ENCODE results near the gene SDCCAG8.

SDCCAG8 gene

DNA sequence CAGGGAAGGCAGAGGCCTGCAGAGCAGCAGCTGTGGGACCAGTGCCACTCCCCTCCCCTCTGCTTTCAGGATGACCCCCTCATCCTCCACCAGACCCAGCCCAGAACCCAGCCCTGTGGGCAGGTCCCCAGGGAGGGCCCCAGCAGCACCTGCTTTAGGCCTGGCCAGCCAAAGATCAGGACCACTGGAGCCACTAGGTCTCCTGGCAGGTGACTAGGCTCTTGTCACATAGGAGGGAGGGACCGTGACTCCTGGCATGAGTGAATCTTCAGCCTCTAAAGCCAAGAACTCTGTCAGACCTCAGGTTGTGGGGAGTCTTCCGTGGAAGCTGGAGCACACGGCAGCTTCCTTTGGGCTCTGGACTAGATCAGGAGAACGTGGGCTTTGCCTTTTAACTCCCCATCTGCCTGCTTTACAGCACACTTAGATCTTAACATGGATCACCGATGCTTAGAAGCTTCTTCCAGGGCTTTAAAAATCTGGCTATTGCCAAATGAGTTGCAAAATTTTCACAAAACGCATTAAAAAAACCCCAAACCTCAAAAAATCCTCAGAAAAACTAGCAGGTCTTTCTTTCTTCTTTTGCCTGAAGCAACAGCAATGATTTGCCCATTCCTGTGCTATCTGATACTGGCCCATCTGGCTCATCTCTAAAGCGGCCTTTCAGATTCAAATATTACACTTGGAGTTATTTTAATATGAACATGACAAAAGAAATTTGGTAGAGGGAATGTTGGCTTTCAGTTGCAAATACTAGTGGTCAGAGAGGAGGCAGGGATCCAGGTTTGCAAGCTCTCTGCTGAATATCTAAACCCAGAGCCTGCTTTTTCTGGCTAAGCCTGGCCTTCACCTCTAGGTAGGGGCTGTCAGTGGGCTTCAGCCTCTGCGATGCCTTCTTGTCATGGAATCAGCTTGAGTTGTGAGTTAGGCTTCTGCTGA lies 235.2 kb downstream of the SDCCAG8 start:
- DNase-seq = no peak

GRCh38 chr1:243493156-243494129 lies 237.6 kb downstream of the SDCCAG8 start:
- no peak for DNase-seq

DNA sequence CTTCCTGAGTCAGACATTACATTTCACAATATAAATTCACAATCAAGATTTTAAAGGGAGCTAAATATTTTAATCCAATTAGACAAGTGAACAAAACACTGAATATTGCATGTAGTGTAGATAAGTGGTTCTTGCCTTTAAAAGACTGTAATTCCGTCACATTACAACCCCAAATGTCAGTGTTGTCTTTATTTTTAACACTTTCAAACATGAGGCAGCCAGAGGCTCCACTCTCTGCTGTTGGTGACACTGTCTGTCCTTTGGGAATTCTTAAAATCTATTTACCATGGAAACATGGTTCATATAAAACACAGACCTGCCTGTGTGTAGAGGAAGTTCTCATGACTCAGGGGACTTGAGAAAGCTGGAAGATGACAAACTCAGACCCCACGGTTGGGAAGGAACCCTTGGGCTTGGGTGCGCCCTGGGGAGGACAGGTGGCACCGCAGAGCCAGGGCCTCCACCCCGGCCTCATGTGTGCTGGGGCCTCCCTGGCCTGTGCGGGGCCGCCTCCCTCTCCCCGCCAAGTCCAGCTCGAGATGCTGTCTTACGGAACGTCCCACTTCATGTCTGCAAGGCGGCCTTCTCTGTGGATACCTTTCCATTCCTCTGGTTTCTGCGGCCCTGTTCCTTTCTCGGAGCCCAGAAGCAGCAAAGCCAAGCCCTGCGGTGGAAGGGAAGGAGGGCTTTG lies 239.0 kb downstream of the SDCCAG8 start:
- no peak for DNase-seq

GRCh38 chr1:243495442-243496186 lies 239.8 kb downstream of the SDCCAG8 start:
- DNase-seq = no peak

GRCh38 chr1:243496187-243496646 lies 240.4 kb downstream of the SDCCAG8 start:
- DNase-seq = no peak

- DNase-seq = no peak
Observed at GRCh38 chr1:243496806-243497205, 241.0 kb downstream of the SDCCAG8 start.

DNA sequence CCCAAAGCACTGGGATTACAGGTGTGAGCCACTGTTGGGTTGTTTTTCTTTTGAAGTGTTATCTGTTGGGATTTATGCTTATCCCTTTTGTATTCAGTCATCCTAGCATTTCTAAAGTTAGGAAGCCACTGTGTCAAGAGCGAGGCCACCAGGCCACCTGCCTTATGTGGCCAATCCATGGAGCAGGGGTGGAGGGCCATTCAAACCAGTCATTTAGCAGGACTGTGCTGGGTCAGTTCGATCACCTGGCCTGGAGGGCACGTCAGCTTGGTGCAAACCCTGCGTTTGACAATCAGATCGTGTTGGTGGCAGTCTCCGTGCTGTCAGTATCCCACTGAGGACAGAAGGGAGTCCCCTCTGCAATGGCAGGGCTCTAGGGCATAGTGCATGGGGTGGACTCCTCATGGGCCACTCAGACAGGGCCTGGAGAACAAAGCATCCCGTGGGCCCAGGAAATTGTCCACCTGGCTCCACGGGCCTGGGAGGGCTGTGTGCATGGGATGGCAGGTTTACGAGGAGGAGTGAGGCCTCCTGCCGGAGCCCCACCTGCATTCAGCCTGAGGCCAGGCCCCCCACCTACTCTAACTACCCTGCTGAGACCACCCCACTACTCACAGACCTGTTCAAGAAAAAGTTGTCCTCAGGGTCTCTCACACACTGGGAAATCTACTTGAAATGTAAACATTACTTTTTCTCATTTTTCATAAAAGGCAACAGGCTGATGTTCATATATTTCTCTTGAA lies 242.3 kb downstream of the SDCCAG8 start:
- DNase-seq = no peak

GRCh38 chr1:243499248-243499647 lies 243.4 kb downstream of the SDCCAG8 start:
- no peak for DNase-seq

DNA sequence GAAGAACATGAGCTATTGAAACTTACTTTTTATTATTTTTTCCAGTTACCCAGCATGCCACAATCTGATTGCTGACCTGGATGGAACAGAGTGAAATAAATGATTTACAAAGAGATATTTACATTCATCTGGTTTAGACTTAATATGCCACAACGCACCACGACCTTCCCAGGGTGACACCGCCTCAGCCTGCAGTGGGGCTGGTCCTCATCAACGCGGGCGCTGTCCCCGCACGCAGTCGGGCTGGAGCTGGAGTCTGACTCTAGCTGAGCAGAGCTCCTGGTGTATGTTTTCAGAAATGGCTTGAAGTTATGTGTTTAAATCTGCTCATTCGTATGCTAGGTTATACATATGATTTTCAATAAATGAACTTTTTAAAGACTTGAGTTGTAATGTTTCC lies 243.9 kb downstream of the SDCCAG8 start:
- DNase-seq = no peak

DNA sequence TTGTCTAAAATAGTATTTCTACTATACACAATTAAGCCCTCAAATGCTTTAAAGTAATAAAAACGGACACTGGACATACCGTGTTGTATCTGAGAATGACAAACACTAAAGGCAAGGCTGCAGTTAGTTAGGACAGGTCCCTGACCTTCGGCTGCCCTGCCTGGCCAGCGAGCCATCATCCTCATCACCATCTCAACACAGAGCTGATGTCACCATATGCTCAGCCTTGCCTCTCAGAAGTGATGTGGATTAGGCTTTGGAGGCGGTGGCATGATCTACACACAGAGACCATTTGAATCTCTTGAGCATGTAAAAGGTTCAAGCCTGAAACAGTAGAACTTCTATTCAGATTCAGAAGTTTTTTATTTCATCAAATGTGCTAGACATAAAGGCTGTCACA lies 244.7 kb downstream of the SDCCAG8 start:
- no peak for DNase-seq

DNA sequence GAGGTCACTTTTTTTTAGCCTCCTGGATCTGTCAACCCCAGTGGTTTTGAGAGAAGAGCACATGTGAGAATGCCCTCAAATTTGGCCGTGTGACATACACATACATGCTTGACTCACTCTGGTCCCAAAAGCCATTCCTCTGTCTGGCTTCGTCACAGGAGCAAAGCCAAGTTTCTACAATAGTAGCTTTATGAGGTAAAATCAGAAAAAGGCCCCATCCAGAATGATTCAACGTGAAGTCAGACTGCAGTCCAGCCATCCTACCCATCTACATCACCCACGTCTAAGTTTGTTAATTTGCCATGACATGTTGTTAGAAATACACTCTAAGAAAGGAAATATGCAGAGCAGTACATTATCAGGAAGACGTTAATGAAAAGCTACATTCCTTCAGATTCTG lies 245.2 kb downstream of the SDCCAG8 start:
- no peak for DNase-seq

- DNase-seq = no peak
Observed at GRCh38 chr1:243503155-243503554, 247.3 kb downstream of the SDCCAG8 start.

DNA sequence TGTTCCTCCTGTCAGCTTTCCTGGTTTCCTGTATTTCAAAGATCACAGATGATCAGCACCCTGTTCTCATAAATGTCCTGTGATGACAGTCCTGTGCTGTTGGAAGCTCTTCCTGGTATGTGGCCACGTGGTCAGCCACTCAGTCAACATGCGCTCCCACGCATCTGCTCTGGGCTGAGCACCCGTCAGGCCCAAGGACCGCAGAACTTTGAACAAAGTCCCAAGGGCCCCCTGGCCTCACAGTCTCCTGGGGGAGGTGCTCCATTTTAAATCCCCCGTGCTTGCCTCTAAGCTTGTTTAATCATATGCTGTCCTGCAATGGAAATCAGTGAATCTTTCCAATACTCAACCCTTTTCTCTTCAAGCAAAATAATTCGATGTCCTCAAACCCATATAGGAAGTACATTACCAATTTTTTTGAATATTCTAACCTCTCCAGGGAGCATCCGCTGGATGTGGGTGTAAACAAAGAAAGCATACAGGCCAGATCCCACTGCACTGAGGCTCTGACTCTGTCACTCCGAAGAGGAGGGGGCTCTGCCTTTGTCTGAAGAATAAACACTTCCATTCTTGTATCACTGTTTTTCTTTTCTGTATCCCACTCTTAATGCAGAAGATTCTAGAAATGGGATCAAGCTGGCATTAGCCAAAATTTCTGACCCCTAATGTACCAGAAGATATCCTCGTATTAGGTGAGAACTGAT lies 250.3 kb downstream of the SDCCAG8 start:
- no peak for DNase-seq

GRCh38 chr1:243507001-243507671 lies 251.3 kb downstream of the SDCCAG8 start:
- DNase-seq = no peak

- no peak for DNase-seq
Observed at GRCh38 chr1:243507672-243508302, 251.9 kb downstream of the SDCCAG8 start.

- DNase-seq = no peak
Observed at GRCh38 chr1:243508303-243508713, 252.5 kb downstream of the SDCCAG8 start.

DNA sequence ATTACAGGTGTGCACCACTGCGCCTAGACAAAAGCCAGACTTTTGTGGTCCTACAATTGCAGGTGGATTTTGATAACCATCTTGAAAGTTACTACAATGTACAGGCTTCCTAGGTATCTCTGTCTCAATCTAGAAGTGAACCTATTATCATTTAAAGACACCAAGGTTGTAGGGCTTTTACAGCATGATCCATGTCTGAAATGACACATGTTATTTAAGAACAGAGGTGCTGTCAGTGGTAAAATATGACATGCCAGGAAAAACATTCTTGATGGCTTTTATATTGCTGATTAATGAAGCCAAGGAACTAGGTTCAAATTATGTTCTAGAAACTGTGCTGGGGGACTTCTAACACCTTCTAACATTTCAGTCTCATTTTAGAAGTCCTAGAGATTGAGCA lies 253.1 kb downstream of the SDCCAG8 start:
- no peak for DNase-seq

DNA sequence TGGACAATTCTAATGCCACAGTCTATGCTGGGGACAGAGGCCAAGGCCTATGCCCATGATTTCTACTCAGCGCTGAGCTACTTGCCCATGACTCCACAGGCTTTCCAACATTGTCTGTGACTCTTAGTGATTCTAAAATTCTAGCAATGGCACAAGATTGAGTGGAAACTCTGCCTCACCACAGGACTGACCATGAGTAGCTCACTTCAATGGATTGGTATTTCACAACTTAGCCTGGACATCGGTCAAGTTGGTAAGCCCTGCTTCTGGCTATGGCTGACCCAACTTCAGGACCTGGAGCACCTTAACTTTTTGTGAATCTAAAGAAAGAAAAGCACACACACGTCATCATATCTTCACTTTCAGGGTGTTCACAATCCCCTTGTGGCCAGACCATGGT lies 255.1 kb downstream of the SDCCAG8 start:
- no peak for DNase-seq

GRCh38 chr1:243513726-243514491 lies 258.1 kb downstream of the SDCCAG8 start:
- DNase-seq = no peak
